NCI-H128 (cell line): ENCODE results near the gene MED27.
"Not testable (repeated sequence)": the region's sequence is repeated elsewhere in the genome, so short reads cannot be mapped to it uniquely, and the experiment has no call there.

Experiments
- DNase-seq: peaks from one replicate; lab custom pipeline; 2025; ENCODE audit not compliant: unreplicated experiment; lab: John Stamatoyannopoulos, UW

Gene MED27

DNA sequence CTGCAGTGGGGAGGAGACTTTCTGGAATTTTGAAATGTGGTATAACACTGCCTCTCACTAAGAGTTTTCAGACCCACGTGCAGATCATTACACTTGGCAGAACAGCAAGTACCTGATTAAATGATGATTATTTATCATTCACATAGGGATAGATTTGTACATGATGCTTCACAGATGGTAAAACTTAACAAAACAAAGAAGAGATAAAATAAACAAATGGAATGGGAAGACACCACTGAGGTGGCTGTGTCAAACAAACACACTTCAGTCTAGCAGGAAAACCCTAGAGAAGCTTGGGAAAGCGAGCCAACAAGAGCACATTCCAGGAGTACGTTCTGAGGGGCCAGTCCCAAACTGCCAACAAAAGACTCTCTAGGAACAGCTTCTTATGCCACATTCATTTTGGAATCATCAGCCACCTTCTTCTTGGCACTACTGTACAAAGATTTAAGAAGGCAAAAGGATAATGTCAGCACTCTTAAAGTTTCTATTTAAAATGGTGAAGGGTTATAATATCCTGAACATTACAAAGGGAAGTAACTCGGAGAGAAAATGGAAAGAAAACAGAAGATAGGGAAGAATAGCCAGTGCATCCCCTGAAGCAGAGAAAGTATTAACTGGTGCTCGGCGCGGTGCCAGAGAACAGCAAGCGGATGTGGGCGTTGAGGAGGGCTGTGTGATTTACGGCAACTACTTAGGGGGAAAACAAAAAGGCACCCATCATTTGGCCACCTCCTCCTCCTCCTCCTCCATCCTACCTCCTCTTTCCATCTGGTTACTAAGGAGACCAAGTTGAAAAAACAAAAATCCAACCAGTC lies 1.6 kb downstream of the MED27 start:
- DNase-seq: peak; percentile 33

DNA sequence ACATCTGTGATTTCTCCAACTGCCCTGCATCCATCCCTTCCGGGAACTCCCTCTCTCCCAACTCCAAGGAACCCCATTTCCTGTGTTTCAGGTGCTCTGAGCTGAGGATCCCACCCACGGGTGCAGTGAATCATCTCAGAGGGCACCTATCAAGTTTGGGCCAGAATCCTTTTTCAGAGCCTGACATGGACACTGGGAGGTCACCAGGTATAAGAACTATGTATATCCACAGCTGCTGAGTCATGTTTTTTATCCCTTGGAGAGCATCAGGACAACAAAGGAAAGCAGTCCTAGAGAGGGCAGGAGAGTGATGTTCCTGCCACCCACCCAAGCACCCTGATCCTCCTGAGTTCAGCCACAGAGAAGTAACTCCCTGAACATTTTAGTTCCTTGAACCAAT lies 3.8 kb downstream of the MED27 start:
- no peak for DNase-seq

DNA sequence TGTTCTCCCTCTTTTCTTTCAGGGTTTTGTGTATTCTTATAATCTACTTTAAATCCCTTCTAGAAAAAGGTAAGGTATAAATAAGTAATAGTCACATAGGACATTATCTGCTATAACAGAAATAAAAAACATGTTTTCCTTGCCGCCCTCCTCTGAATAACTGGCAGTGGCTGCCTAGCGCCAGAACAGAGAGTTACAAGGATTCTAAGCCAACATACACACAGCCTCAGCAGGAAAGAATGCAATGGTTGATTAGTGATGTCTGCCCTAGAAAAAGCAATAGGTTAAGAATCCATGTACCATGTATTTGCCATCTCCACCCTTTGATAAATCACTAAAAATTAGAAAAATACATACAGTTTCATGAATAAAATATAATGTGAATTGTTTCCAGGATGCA lies 4.9 kb downstream of the MED27 start:
- no peak for DNase-seq

DNA sequence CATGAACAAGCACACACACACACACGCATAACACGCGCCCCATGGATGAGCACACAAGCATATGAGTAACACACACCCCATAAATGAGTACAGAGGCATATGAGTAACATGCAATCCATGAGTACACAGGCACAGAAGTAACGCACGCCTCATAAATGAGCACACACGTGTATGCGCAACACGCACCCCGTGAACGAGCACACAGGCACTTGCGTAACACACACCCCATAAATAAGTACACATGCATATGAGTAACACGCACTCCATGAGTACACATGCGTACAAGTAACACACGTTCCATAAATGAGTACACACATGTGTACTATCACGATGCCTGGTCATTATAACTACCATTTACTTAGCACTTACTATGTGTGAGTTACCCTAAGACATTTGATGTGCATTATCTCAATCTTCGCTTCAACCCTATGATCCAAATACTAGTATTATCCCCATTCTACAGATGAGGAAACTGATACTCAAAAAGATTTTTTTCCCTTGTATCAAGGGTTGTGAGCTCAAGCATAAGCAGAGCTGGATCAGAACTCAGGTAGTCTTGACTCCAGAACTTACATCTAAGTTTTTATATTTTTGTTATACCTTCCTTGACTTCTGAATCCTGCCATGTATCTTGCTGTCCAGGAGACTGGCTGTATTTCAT lies 7.7 kb downstream of the MED27 start:
- no peak for DNase-seq

DNA sequence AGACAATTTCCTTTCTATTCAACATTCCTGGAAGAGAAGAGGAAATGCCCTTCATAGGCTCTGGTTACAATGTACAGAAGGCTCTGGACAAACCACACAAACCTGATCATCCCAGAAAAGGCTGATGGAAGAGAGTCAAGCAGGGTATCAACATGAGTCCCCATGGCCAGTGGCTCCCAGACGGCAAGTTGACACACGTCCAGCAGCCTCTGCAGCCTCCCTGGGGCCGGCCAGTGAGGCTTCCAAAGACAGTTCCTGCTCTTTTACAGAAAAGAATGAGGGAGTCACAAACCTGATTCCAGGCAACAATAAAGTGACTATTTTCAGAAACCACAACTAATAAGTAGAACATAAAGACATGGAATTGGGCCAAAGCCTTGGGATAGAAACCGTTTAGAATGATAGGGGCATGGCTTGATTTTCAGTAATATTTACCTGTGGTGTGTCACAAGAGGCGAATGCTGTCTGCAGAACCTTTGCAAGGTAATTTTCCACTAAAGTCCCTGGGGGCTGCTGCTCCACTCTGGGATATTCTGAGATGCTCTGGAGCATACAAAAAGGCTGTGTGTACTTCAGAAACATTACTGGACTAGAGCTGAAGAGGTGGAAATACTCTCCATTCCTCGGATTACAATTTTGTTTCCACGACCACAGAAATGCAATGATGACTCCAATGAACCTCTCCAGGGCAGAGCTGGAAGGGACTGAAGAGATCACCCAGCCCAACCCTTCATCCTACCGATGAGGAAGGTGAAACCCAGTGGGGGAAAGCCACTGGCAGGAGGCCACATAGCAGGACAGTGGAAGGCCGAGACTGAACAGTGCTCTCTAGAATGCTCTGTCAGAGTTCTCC lies 10.4 kb downstream of the MED27 start:
- DNase-seq: no peak

DNA sequence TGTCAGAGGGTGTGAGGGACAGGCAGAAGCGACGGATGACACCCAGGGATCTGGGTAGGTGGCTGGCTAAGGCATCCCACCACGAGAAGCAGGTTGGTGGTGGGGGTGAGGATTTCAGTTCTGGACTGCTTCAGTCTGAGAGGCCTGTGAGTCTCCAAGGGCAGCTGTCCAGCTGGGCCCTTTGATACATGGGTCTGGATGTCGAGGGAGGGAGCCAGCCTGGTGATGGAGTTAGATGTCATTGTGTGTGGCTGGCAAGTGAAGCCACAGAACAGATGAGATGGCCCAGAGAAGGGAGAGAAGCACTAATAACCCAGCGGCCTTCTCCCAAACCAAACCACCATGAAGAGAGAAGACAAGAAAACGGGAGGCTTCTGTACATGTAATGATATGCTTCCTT lies 11.1 kb downstream of the MED27 start:
- DNase-seq: no peak

DNA sequence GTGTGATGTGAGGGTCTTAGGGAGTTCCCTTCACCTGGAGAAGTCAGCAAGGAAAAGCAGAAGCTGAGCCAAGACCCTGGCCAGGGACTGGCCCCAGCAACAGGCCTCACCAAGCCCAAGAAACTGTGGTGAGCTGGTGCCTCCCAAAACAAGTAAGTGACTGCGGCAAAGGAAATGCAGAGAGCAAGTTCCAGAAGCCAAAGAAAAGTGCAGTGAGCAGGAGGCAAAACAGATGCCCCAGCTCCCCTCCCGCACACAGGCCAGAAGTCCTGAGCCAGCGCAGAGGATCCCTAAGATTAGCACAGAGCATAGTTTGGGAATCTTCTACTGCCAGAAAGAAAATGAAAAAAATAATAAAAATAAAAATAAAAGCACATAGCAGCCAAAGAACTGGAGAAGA lies 13.2 kb downstream of the MED27 start:
- DNase-seq: no peak

DNA sequence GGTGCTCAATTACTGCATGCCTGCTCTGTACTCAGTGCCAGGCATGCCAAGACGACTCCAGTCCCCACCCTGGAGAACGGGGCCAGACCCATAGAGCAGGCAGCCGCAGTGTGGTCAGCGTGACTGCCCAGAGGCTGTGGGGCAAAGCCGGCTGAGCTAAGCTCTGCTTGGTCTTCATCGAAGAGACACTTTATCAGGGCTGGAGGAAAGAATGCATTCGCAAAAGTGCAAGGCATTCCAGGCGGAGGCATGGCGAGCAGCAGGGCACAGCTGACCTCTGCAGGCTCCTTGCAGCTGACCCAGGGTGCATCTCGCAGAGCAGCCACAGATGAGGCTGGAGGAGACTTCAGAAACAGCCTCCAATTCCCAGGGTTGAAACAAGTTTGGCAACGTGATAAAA lies 13.6 kb downstream of the MED27 start:
- no peak for DNase-seq

DNA sequence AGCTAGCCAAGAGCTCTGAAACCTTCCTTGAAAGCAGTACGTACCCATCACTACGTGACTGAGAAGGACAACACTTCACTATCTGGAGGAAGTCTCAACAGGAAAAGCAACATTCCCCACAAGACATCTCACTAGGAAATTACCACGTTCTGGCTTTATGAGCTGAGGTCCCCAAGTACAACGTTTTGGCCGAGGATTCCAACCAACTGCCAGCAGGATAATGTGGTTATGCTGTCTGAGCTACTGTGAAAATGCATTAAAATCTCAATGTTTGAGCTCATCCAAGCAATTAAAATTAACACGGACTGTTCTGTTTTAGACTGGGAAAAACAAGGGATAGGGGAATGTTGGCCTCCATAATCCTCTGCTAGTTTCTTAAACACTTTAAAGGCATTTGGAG lies 16.4 kb downstream of the MED27 start:
- no peak for DNase-seq

DNA sequence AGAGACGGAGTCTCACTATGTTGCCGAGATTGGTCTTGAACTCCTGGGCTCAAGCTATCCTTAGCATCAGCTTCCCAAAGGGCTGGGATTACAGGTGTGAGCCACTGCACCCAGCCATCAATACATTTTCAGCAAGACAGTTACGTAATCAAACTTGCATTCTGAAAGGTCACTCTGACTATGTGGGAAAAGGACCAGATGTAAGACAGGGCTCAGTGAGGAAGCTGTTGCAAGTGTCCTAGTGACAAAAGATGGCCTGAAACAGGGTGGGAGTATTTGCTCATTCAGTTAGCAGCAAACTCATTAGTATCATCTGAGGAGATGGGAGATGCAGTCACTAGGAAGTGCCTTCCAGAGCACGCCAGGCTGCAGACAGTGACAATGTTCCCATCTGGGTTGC lies 16.9 kb downstream of the MED27 start:
- no peak for DNase-seq

DNA sequence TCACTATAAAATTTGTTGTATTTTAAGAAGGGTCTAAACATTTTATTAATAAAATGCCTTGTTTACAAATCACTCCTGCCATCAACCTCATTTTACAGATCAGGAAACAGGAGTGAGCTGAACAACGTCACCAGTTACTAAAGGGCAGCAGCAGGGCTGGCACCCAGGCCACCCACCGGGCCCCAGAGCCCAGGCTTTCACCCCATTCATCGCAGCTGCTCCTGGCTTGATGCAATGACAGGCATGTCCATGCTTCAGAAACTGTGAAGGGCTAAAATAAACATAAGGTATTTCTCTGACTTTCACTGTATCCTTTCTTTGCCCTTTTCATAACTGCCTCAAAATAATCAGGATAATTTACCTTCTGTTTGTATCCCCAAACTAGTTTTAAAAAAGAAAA lies 18.1 kb downstream of the MED27 start:
- DNase-seq: no peak

DNA sequence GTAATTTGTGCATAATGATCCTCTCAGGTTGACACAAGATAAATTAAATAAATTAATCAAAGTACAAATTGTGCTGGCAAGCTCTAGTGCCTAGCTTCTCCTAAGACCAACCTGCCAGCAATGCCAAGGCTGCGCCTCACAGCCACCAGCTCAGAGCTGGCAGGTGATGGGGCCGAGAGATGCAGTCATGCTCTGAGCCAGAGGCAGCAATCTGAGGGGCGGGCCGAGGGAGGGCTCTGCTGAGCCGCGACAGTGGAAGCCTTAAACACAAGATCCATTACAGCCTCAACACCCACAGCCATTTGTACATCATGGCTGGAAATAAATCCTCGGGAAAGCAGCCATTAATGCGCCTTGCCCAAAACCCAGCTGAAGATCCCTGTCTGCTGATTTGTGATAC lies 20.3 kb downstream of the MED27 start:
- DNase-seq: no peak

DNA sequence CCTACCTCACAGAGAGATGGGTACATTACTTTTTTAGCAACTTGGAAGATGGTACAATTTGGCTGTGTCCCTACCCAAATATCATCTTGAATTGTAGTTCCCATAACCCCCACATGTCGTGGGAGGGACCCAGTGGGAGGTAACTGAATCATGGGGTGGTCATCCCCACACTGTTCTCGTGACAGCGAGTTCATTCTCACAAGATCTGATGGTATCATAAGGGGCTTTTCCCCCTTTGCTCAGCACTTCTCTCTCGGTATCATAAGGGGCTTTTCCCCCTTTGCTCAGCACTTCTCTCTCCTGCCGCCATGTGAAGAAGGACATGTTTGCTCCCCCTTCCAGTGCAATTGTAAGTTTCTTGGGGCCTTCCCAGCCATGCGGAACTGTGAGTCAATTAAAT lies 21.4 kb downstream of the MED27 start:
- DNase-seq: not testable (repeated sequence)

DNA sequence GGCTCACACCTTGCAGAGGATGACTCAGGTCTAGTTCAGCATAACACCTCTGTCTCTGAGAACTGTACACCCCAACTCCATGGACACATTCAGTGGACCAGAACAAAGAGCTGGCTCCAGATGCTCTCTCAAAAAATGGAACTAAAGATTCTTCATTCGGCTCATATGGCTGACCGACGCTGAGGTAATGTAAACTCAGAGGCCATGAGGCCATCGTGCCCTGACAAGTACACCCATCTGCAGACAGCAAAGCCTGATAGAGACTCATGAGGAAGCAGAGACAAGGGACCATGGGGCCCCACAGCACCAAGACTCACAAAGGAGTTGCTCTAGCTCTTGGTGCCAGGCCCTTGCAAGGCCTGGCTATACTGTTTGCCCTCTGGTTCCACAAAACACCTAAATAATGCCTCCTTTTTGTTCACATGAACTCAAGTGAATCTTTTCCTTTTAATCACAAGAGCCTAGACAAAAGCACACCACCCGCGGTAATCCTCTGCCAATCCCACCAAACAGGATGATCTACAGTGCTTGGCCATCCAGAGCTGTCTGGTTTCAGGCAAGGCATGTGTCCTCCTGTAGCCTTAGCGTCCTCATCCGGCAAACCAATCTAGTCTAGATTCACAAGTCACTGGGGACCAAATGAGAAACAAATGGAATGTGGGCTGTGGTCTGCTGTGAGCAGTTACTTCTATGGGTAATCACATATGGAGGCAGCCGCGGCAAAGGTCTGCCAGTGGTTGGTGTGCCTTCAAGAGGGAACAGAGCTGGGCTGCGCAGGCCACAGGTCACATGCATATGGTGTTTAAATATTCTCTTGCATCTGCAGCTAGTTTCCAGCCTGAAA lies 22.7 kb downstream of the MED27 start:
- no peak for DNase-seq

DNA sequence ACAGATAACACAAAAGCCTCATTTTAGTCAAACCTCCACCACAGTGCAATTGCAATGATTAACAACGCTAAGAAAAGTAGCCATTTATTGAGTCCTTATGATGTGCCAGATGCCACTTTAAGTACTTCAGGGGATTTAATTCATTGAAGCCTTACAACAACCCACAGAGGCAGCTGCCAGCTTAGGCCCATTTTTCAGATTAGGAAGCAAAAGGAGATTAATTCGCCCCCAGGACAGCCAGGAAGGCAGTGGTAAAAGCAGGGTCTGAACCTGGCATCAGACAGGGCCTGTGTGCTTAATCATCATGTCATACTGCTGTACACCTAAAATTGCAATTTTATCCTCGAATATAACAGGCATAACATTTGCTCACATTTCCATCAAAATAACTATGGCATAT lies 23.9 kb downstream of the MED27 start:
- DNase-seq: no peak

DNA sequence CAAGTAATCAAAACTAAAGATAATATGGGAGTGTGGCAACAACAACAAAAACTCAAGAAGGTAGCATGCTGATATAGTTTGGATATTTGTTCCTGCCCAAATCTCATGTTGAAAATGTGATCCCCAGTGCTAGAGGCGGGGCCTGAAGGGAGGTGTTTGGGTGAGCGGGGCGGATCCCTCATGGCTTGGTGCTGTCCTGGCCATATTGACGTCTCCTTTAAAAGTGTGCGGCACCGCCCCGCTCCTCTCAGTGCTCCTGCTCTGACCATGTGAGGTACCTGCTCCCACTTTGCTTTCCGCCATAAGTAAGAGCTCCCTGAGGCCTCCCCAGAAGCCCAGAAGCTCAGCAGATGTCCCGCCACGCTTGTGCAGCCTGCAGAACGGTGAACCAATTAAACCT lies 25.6 kb downstream of the MED27 start:
- no peak for DNase-seq

DNA sequence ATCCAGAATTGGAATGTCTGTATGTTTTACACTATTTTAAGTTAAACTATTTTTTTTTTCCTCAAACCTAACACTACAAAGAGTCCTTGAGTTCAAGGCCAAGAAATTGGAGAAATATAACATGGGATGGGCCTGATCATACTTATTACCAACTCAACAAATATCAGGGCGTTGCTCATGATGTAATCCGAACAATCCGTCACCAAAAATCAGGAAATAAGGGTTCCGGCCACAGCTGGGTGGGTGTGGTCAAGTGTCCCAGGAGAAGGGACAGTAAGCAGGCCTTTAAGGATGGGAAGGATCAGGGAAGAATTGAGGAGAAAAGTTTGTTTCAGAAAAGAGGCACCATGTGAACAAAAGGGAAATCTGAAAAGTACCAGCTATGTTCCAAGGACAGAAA lies 29.8 kb downstream of the MED27 start:
- no peak for DNase-seq

DNA sequence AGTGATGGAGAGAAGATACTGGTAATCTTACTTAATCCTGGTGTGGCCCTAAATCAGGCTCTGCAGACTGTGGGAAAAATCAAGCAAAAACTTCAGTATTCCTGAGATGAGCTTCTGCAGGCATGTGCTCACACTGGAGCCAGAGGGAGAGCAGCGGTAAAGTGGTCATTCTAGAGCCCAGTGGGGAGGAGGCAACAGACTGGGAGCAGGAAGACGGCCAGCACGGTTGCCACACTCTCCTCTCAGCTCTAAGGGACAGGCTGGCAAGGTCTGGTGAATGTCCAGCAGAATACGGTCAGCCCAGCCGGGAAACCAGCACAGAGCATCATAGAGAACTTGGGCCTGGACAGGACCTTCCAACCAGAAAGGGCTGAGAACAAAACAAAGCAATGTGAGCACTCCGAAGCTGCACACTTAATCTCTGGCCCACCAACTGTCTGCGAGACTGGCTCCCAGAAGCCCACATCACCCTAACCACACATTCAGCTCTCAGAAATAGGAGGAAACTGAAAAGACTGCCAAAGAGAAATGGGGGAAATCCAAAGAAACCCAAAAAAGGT lies 30.3 kb downstream of the MED27 start:
- DNase-seq: no peak

DNA sequence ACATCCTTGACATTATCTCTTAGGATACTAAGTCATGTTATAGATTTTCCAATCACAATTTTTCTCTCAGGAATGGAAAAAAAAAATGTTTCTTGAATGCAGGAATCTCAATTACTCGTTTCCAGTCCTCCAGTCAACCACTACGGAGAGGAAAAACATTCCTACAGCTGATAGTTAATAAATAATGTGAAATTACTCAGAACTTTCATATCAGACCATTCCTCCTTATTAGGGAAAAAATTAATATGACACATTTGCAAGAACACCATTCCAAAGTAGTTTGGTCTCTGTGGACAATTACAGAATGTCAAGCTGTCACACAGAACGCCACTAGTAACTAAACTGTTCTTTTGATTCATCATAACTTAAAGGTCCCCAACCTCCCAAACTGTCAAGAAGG lies 31.5 kb downstream of the MED27 start:
- DNase-seq: no peak

DNA sequence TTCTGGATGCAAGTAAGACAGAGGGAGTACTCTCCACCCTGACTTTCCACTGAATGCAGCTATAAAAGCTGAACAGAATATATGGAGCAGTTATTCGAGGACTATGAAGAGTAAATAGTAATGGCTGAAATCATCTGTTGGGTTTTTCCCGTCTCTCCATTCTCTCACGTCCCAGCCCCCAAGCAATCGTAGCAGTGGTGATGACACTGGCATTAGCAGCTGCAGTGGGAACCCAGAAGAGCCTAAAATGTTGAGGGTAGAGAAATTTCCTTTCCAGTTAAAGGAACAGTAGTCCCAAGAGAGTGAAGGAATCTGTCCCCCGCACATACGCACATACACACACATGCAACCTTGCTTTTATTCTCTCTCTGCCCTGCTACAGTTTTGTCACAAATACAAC lies 33.2 kb downstream of the MED27 start:
- DNase-seq: no peak
